Stimulated activated CD4-positive, alpha-beta T cell treated with anti-CD3 and anti-CD28 coated beads, Interleukin-15, amount 100 ng/mL, for 1 hour (primary cell): Measurements from ENCODE around the gene C1GALT1.
"Not testable (repeated sequence)": the region's sequence is repeated elsewhere in the genome, so short reads cannot be mapped to it uniquely, and the experiment has no call there.

Source experiments
- DNase-seq, 2 donors: peaks; one replicate each; pipeline ENCODE4 v3.0.0-alpha.2; 2020; ENCODE audit warnings: low read depth in 1 of 2, low spot score in 1 of 2

The C1GALT1 gene

GRCh38 chr7:7182156-7183060, at the start of gene C1GALT1:
Gene C1GALT1, plus strand, starts transcription at chr7:7182544. Its CDS starts 51,776 bp downstream, at chr7:7234320.
- peak; percentile 96 to 98 for DNase-seq

DNA sequence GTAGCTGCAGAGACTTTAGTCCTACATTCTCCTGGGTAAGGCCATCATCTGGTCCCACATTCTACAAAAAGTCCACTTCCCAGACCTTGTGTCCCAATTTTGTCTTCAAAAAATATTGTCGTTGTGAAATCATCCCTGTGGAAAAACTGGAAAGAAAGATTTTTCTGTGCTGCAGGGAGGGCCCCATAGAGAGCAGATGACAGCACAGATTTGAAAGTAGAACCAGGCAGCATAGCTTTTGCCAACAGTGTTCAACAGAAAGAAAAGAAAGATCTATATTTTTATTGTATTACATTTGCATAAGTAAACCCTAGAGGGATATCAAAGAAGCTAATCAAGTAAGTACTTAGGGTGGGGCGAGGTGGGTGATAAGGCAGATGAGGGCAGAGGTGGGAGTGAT, 48.3 kb upstream of the C1GALT1 start:
- no peak for DNase-seq

DNA sequence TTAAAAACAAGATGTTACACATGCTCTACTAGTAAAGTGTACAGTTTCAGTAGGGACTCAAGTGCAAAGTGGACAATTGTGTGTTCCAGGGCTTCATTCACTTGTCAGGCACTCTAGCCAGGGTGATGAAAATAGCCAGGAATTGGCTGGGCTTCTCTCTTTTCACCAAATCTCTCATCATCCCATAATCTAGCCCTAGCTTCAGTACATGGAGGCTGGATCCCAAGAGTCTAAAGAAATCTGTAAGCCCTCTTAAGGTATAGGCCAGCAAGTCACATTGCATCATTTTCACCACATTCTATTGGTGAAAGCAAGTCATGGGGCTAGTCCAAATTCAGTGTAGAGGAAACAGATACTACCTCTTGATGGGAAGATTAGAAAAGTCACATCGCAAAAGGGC, 47.3 kb upstream of the C1GALT1 start:
- no peak for DNase-seq

GRCh38 chr7:7135924-7136323, 46.4 kb upstream of the C1GALT1 start:
- DNase-seq = not testable (repeated sequence)

- no peak for DNase-seq
Observed at GRCh38 chr7:7136466-7137381, 45.6 kb upstream of the C1GALT1 start.

DNA sequence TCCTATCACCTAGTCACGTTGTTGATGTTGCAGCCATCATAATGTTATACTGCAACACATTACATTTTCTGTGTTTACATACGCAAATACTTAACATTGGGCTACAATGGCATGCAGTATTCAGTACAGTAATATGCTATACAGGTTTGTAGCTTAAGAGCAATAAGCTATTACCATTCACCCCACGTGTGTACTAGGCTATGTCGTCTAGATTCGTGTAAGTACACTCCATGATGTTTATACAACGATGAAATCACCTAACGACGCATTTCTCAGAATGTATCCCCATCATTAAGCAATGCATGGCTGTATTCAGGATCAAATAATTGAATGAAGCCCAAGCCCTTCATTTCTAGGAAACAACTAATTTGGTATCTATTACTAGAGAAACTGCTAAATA, 43.4 kb upstream of the C1GALT1 start:
- no peak for DNase-seq

GRCh38 chr7:7143404-7143803, 38.9 kb upstream of the C1GALT1 start:
- not testable (repeated sequence) for DNase-seq

DNA sequence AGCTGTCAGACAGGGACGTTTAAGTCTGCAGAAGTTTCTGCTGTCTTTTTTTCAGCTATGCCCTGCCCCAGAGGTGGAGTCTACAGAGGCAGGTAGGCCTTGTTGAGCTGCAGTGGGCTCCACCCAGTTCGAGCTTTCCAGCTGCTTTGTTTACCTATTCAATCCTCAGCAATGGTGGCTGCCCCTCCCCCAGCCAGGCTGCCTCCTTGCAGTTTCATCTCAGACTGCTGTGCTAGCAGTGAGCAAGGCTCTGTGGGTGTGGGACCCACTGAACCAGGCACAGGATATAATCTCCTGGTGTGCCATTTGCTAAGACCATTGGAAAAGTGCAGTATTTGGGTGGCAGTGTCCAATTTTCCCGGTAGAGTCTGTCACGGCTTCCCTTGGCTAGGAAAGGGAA, 37.2 kb upstream of the C1GALT1 start:
- not testable (repeated sequence) for DNase-seq

GRCh38 chr7:7146837-7147236, 35.5 kb upstream of the C1GALT1 start:
- no peak for DNase-seq

DNA sequence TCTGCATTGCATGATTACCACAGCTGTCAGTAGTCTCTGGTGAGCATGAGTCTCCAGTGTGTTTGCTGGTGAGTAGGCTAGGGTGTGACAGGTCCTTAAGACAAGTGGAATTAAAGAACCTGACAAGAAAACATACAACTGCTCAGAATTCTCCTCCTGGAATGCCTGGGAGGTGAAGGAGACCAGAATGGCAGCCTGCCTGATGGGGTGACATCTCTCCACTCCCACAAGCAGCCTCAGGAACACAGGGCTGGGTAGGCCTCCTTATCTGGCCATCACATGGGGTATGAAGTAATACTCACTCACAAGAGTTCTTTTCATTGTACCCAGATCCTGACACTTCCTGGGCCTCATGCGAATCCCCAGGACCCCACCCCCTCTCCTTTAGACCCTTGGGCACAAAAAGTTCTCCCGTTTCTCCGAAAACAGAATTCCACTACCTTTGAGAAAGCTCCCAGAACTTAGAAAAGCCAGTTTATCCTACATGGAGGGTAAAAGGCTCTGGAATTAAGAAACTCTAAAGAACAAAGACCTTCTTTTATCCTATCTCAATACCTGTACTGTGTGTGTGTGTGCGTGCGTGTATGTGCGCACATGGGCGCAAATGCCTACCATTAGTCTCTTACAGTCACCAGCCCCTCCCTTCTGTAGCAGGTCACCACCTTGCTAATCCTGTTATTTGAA, 33.4 kb upstream of the C1GALT1 start:
- no peak for DNase-seq

DNA sequence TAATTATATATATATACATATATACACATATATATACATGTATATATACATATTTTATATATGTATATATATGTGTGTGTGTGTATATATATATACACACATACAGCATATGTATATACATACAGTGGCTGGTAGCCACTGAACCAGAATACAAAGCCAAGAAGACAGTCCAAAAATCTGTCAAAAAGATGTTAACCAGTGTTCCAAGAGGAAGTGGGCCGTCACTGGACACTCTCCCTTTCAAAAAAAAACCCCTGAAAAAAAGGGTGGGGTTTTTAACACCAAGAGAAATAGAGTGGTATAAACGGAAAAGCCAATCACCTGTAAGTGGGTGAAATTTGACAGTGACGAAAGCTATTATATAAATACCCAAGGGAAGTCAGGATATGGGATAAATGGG, 31.1 kb upstream of the C1GALT1 start:
- DNase-seq = no peak

DNA sequence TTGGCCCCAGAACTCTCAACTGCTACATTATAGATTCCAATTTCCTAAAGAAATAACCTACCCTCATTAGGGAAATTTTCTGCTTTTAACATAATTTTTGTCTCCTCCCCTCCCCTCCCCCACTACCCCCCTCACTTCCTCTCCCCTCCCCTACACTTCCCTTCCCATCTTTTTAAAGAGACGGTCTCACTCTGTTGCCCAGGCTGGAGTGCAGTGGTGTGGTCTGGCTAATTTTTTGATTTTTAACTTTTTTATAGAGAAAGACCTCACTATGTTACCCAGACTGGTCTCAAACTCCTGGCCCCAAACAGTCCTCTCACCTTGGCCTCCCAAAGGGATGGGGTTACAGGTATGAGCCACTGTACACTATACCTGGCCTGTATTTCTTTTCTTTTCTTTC, 30.5 kb upstream of the C1GALT1 start:
- DNase-seq = no peak

DNA sequence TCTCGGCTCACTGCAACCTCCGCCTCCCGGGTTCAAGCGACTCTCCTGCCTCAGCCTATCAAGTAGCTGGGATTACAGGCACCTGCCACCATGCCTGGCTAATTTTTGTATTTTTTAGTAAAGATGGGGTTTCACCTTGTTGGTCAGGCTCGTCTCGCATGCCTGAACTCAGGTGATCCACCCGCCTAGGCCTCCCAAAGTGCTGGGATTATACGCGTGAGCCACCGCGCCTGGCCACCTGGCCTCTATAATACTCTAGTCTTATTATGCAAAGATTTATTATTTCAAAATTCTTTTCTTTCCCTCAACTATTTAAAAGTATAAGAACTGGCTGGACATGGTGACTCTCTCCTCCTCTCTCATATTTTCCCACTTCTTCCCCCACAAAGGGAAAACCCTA, 30.0 kb upstream of the C1GALT1 start:
- DNase-seq = no peak

DNA sequence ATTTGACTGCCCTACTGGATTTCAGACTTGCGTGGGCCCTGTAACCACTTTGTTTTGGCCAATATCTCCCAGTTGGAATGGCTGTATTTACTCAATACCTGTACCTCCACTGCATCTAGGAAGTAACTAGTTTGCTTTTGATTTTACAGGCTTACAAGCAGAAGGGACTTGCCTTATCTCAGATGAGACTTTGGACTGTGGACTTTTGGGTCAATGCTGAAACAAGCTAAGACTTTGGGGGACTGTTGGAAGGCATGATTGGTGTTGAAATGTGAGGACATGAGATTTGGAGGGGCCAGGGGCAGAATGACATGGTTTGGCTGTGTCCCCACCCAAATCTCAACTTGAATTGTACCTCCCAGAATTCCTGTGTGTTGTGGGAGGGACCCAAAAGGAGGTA, 28.0 kb upstream of the C1GALT1 start:
- DNase-seq = not testable (repeated sequence)

- DNase-seq = no peak
Observed at GRCh38 chr7:7156663-7157062, 25.7 kb upstream of the C1GALT1 start.

- peak in 1 of 2 donors; percentile 28 for DNase-seq
Observed at GRCh38 chr7:7157177-7157886, 25.0 kb upstream of the C1GALT1 start.

DNA sequence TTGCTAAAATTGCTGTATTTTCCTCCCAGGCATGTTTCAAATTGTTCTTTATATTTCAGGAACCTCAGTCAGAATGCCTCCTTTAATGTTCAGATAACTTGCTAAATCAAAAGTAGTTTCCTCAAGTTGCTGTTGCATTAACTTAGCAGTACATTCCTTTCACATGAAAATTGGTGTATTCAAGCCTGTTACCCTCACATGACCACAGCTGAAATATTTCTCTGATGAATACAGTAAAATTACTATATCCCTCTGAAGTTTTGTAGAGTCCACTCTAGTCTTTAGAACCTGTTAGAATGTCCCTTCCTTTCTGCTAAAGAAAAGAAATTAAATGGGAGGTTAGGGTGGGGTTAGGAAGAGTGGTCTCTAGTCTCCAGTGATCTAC, 24.5 kb upstream of the C1GALT1 start:
- no peak for DNase-seq

- DNase-seq = no peak
Observed at GRCh38 chr7:7159063-7159658, 23.2 kb upstream of the C1GALT1 start.

GRCh38 chr7:7164591-7164990, 17.8 kb upstream of the C1GALT1 start:
- DNase-seq = no peak

DNA sequence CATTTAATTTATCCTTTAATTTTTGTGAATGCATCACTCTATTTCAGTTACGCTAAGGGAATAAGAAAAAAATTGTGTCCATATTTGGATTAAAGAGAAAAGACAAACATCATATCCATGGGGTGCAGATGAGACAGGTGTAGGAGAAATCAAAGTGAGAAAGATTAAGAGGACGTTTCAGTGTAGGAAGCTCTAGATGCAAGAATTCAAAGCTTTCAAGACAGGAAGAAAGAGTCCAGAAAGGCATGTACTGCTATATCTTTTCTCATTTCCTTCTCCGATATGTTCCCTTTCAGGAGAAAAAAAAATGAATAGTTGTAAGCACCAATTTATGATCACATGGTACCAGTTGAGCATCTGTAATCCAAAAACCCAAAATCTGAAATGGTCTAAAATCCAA, 17.0 kb upstream of the C1GALT1 start:
- DNase-seq = no peak
